Measurements from ENCODE around the gene PRODH. TPM values are rescaled to one million over a fixed set of nuclear protein-coding genes. Genes with fewer than 3 reads are reported as not detected.
"Not testable (repeated sequence)": the region's sequence is repeated elsewhere in the genome, so short reads cannot be mapped to it uniquely, and the experiment has no call there.

PRODH gene
- total RNA-seq, 1 experiment from 2014 or later, result 1.1 TPM

DNA sequence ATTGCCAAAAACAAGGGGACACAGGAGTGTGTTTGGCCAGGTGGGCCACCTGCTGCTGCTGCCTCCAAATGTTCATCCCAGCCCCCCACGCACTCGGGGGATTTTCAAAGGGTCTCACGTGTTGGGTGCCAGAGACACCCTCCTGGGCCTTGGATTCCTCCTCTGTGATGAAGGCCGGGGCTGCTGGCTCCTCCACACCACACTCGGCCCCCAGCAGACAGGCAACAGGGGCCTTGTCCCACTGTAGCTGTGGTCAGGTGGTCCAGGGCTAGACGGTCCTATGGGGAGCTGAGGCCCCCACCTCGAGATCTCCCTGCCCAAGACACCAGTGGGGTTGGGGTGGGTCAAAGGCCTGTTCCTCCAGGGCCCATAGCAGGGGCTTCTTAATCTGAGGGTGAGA is 25.1 kb upstream of the PRODH start:
- H3K4me2 ChIP-seq; CTCF ChIA-PET; intact Hi-C loops (cut with micrococcal nuclease; ENCODE audit: unreplicated experiment); H3K4me3 ChIP-seq; H3K9me3 ChIP-seq (ENCODE audit: insufficient read depth, low read depth); H3K79me2 ChIP-seq (ENCODE audit: low read depth); H3K27me3 ChIP-seq (ENCODE audit: insufficient read depth, low read depth); H3K36me3 ChIP-seq (ENCODE audit: low read depth); DNase-seq; H3K9me2 ChIP-seq (ENCODE audit: insufficient read depth); H3K4me1 ChIP-seq (replicated peaks; ENCODE audit: insufficient read depth); H3F3A ChIP-seq (ENCODE audit: insufficient read depth, low read depth); H4K20me1 ChIP-seq (ENCODE audit: insufficient read depth); H3K27ac ChIP-seq; POLR2A ChIA-PET (ENCODE audit: unreplicated experiment); BruUV-seq (replicated peaks); H2AFZ ChIP-seq: not testable (repeated sequence)

DNA sequence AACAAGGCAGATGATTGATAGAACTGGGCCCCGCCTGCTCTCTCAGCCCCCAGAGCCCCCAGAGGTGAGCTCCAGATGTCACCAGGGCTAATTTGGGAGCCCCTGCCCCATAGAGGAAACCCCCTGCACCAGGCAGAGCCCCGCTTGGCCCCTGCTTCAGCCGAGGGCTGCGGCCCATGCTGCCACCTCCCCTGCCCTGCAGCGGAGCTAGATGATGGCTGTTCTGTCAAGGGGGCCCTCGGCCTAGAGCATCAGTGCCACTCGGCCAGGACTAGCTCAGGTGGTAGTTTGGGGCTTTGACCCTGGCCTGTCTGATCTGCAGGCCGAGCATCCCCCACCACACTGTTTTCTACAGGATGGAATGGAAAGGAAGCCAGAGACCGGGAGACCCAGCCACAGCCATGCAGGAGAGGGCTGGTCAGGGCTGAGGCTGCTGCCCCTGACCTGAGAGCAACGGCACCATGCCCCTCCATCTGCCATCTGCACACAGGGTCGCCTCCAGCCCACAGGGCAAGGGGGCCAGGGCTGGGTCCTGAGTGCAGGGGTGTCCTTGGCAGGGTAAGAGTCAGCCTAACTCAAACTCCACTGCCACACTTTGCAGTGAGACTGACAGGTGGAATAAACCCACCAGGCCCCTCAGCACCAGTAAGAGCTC is 24.2 kb upstream of the PRODH start:
- H3K27ac ChIP-seq; H3K4me2 ChIP-seq; H3K36me3 ChIP-seq (ENCODE audit: low read depth); BruUV-seq (replicated peaks); H3K27me3 ChIP-seq (ENCODE audit: insufficient read depth, low read depth); H3K9me2 ChIP-seq (ENCODE audit: insufficient read depth); H3K4me1 ChIP-seq (replicated peaks; ENCODE audit: insufficient read depth); DNase-seq; intact Hi-C loops (cut with micrococcal nuclease; ENCODE audit: unreplicated experiment); H3K9me3 ChIP-seq (ENCODE audit: insufficient read depth, low read depth); H3K79me2 ChIP-seq (ENCODE audit: low read depth); H3K4me3 ChIP-seq; CTCF ChIA-PET; H3F3A ChIP-seq (ENCODE audit: insufficient read depth, low read depth); H2AFZ ChIP-seq; POLR2A ChIA-PET (ENCODE audit: unreplicated experiment); H4K20me1 ChIP-seq (ENCODE audit: insufficient read depth): not testable (repeated sequence)

DNA sequence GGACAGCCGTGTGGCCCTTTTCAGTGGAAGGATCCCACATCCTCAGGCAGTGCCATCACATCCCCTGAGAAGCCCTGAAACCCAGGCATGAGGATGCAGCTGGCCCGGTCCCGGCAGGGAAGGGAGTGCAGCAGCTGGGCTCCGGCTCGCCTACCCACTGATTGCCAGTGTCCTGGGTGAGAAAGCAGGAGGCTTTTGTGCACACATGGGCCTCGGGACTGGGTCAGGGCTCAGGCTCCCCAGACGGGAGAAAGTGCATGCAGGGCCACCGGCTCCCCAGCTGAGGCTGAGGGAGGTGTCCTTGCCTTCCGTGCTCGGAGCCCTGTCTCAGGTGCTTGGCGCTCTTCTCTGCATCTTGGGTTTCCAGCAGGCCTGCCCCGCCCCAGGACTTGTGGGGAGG is 23.6 kb upstream of the PRODH start:
- H3K9me3 ChIP-seq (ENCODE audit: insufficient read depth, low read depth); H4K20me1 ChIP-seq (ENCODE audit: insufficient read depth); H3K27ac ChIP-seq; CTCF ChIA-PET; H2AFZ ChIP-seq; POLR2A ChIA-PET (ENCODE audit: unreplicated experiment); H3K4me3 ChIP-seq; H3K36me3 ChIP-seq (ENCODE audit: low read depth); H3K9me2 ChIP-seq (ENCODE audit: insufficient read depth); H3K79me2 ChIP-seq (ENCODE audit: low read depth); H3F3A ChIP-seq (ENCODE audit: insufficient read depth, low read depth); BruUV-seq (replicated peaks); H3K27me3 ChIP-seq (ENCODE audit: insufficient read depth, low read depth); intact Hi-C loops (cut with micrococcal nuclease; ENCODE audit: unreplicated experiment); H3K4me2 ChIP-seq; H3K4me1 ChIP-seq (replicated peaks; ENCODE audit: insufficient read depth); DNase-seq: not testable (repeated sequence)

DNA sequence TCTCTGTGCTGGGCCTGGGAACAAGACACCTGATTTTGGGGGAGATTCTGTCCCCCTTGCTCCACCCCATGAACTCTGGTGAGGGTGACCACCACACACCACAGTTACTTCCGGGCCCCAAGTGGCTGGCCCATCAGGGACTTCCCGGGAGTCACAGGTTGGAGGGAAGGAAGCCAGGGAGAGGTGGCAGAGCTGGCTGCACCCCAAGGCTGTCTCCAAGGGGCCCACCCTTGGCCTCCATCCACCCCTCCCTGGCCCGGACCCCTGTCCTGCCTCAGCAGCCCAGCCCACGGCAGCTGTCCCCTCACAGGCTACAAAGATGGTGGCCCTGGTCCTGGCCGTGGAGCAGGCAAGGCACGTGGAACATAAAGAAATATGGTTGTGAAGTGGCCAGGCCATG is 23.2 kb upstream of the PRODH start:
- H3K4me1 ChIP-seq (replicated peaks; ENCODE audit: insufficient read depth); H3K36me3 ChIP-seq (ENCODE audit: low read depth); H3F3A ChIP-seq (ENCODE audit: insufficient read depth, low read depth); H3K9me3 ChIP-seq (ENCODE audit: insufficient read depth, low read depth); BruUV-seq (replicated peaks); H3K4me3 ChIP-seq; POLR2A ChIA-PET (ENCODE audit: unreplicated experiment); H3K27me3 ChIP-seq (ENCODE audit: insufficient read depth, low read depth); DNase-seq; intact Hi-C loops (cut with micrococcal nuclease; ENCODE audit: unreplicated experiment); H3K27ac ChIP-seq; H3K4me2 ChIP-seq; H3K79me2 ChIP-seq (ENCODE audit: low read depth); H3K9me2 ChIP-seq (ENCODE audit: insufficient read depth); CTCF ChIA-PET; H4K20me1 ChIP-seq (ENCODE audit: insufficient read depth); H2AFZ ChIP-seq: not testable (repeated sequence)

DNA sequence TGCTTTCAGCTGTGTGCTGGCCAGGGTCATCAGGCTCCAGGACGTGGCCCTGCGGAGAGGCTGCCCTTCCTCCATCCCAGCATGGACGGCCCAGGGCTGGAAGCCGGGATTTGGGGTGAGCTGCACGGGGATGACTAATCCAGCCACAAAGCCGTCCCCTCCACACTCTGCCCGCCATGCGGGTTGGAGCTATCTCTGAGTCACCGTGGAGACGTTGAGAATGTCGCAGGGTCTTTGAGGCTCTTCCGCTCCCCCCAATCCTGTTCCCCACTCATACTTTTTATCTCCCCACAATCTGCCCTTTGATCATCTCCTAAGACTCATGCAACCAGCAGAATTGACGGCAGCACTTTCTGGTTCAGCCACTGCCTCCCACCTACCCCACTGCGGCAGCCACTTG is 22.6 kb upstream of the PRODH start:
- CTCF ChIA-PET; H3K9me3 ChIP-seq (ENCODE audit: insufficient read depth, low read depth); H3F3A ChIP-seq (ENCODE audit: insufficient read depth, low read depth); H3K36me3 ChIP-seq (ENCODE audit: low read depth); H3K4me3 ChIP-seq; H3K9me2 ChIP-seq (ENCODE audit: insufficient read depth); H3K27ac ChIP-seq; H3K4me2 ChIP-seq; DNase-seq; POLR2A ChIA-PET (ENCODE audit: unreplicated experiment); H2AFZ ChIP-seq; H3K4me1 ChIP-seq (replicated peaks; ENCODE audit: insufficient read depth); BruUV-seq (replicated peaks); H3K27me3 ChIP-seq (ENCODE audit: insufficient read depth, low read depth); H4K20me1 ChIP-seq (ENCODE audit: insufficient read depth); H3K79me2 ChIP-seq (ENCODE audit: low read depth); intact Hi-C loops (cut with micrococcal nuclease; ENCODE audit: unreplicated experiment): not testable (repeated sequence)

DNA sequence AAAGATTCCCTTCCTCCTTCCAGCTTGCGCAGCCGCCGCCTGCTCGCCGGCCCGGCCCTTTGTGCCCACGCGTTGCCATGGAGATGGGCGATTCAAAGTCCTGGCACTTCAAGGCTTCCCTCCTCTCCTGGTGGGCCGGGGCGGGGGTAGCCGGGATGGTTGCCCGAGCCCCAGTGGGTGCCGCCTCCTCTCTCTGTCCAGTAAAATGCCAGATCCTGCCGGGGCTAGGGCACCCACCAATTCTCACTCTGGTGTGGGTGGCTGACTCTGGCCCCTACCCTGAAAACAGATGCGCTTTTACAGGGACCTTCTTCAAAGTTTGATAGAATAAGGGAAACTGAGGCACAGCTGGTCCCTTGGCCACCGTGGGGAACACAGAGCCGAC is 22.2 kb upstream of the PRODH start:
- BruUV-seq (replicated peaks); H3K9me3 ChIP-seq (ENCODE audit: insufficient read depth, low read depth); POLR2A ChIA-PET (ENCODE audit: unreplicated experiment); H3K27ac ChIP-seq; intact Hi-C loops (cut with micrococcal nuclease; ENCODE audit: unreplicated experiment); H3K9me2 ChIP-seq (ENCODE audit: insufficient read depth); H3K4me3 ChIP-seq; H3K4me2 ChIP-seq; H2AFZ ChIP-seq; CTCF ChIA-PET; H3K79me2 ChIP-seq (ENCODE audit: low read depth); H3K4me1 ChIP-seq (replicated peaks; ENCODE audit: insufficient read depth); H4K20me1 ChIP-seq (ENCODE audit: insufficient read depth); H3F3A ChIP-seq (ENCODE audit: insufficient read depth, low read depth); DNase-seq; H3K36me3 ChIP-seq (ENCODE audit: low read depth); H3K27me3 ChIP-seq (ENCODE audit: insufficient read depth, low read depth): not testable (repeated sequence)

DNA sequence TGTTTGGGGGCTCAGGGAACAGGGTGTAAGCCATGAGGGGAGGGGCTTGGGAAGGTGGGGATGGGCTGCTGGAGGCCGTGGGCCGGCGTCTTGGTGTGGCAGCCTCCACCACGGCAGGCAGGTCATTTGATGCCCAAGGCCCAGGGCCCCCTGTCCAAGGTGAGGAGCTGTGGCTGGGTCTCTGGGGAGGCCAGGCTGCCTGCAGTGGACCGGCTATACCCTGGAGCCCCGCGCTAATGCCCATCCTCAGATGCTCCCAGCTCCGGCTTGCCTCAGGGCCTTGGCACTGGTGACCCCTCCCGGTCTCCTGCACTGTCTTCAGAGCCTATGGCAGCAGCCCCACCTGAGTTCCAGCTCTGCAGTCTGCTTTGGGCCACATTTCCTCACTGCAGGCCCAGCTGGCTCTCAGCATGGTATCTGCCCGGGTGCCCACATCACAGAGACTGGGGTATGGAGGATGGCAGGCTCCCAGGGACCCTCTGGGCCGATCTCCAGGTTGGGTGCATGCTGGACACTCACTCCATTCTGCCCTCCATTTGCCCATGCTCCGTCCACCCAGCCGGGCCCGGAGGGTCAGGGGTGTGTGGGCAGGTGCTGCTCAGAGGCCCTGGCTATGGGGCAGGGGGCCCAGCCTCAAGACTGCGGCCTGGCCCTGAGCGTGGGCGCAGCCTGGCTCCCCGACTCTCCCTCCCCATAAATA is 21.7 kb upstream of the PRODH start:
- CTCF ChIA-PET; H3K36me3 ChIP-seq (ENCODE audit: low read depth); H3K4me1 ChIP-seq (replicated peaks; ENCODE audit: insufficient read depth); intact Hi-C loops (cut with micrococcal nuclease; ENCODE audit: unreplicated experiment); H2AFZ ChIP-seq; POLR2A ChIA-PET (ENCODE audit: unreplicated experiment); DNase-seq; H3K79me2 ChIP-seq (ENCODE audit: low read depth); H3F3A ChIP-seq (ENCODE audit: insufficient read depth, low read depth); H4K20me1 ChIP-seq (ENCODE audit: insufficient read depth); H3K9me2 ChIP-seq (ENCODE audit: insufficient read depth); H3K27ac ChIP-seq; H3K9me3 ChIP-seq (ENCODE audit: insufficient read depth, low read depth); H3K27me3 ChIP-seq (ENCODE audit: insufficient read depth, low read depth); H3K4me2 ChIP-seq; BruUV-seq (replicated peaks); H3K4me3 ChIP-seq: not testable (repeated sequence)

All from PC-9 (cell line).